H9 (cell line): Measurements from ENCODE around the gene CETN1. TPM values are rescaled to one million over a fixed set of nuclear protein-coding genes. Genes with fewer than 3 reads are reported as not detected.

ENCODE experiments used
- DNase-seq: peaks from one replicate; pipeline ENCODE4 v3.0.0-alpha.2; 2017
- H2AFZ ChIP-seq: one replicate; pipeline ENCODE4 v1.6.1; 2013; ENCODE audit warnings: mild to moderate bottlenecking, low read length, control low read depth, moderate library complexity
- H2AK5ac ChIP-seq: 2 replicates; pipeline ENCODE4 v1.6.1; 2013; ENCODE audit warnings: low read length, control low read depth, mixed read lengths; ENCODE audit not compliant: insufficient read length
- H2BK120ac ChIP-seq: one replicate; pipeline ENCODE4 v1.6.1; 2013; ENCODE audit warnings: low read depth, mild to moderate bottlenecking, low read length, control low read depth, inconsistent platforms; ENCODE audit not compliant: poor library complexity, severe bottlenecking
- H2BK12ac ChIP-seq: 2 replicates; pipeline ENCODE4 v1.6.1; 2013; ENCODE audit warnings: low read length, control low read depth, mixed read lengths, low read depth; ENCODE audit not compliant: insufficient read length
- H2BK15ac ChIP-seq: 2 replicates; pipeline ENCODE4 v1.6.1; 2013; ENCODE audit warnings: low read depth, low read length, control low read depth
- H2BK20ac ChIP-seq: one replicate; pipeline ENCODE4 v1.6.1; 2013; ENCODE audit warnings: low read depth, mild to moderate bottlenecking, low read length, control low read depth, inconsistent platforms; ENCODE audit not compliant: poor library complexity, severe bottlenecking
- H2BK5ac ChIP-seq: 2 replicates; pipeline ENCODE4 v1.6.1; 2013; ENCODE audit warnings: low read length, control low read depth, mixed read lengths; ENCODE audit not compliant: insufficient read length
- H3K14ac ChIP-seq: 2 replicates; pipeline ENCODE4 v1.6.1; 2013; ENCODE audit warnings: low read length, control low read depth; ENCODE audit not compliant: insufficient read depth
- H3K18ac ChIP-seq: 2 replicates; pipeline ENCODE4 v1.6.1; 2013; ENCODE audit warnings: low read depth, mild to moderate bottlenecking, mixed read lengths, low read length, control low read depth; ENCODE audit not compliant: insufficient read length
- H3K23ac ChIP-seq: 2 replicates; pipeline ENCODE4 v1.6.1; 2013; ENCODE audit warnings: low read length, control low read depth, mixed read lengths, low read depth; ENCODE audit not compliant: insufficient read length
- H3K23me2 ChIP-seq: 2 replicates; pipeline ENCODE4 v1.6.1; 2013; ENCODE audit warnings: low read depth, mild to moderate bottlenecking, mixed read lengths, low read length, control low read depth; ENCODE audit not compliant: insufficient read length, poor library complexity, severe bottlenecking
- H3K27ac ChIP-seq: 2 replicates; pipeline ENCODE4 v1.5.1; 2013; ENCODE audit warnings: low read length, control low read depth, mixed read lengths, low read depth; ENCODE audit not compliant: insufficient read length
- H3K27me3 ChIP-seq: 2 replicates; pipeline ENCODE4 v1.6.1; 2013; ENCODE audit warnings: low read length, control low read depth, inconsistent platforms; ENCODE audit not compliant: insufficient read depth
- H3K4ac ChIP-seq: 2 replicates; pipeline ENCODE4 v1.6.1; 2013; ENCODE audit warnings: low read depth, mild to moderate bottlenecking, control low read depth, inconsistent platforms, low read length, moderate library complexity
- H3K4me1 ChIP-seq: 2 replicates; pipeline ENCODE4 v1.6.1; 2013; ENCODE audit warnings: low read length, control low read depth, inconsistent platforms; ENCODE audit not compliant: insufficient read depth
- H3K4me2 ChIP-seq: 2 replicates; pipeline ENCODE4 v1.6.1; 2013; ENCODE audit warnings: low read length, control low read depth, mixed read lengths; ENCODE audit not compliant: insufficient read length, insufficient read depth
- H3K56ac ChIP-seq: 2 replicates; pipeline ENCODE4 v1.6.1; 2013; ENCODE audit warnings: low read depth, mild to moderate bottlenecking, mixed read lengths, low read length, control low read depth; ENCODE audit not compliant: insufficient read length
- H3K79me1 ChIP-seq: 2 replicates; pipeline ENCODE4 v1.6.1; 2013; ENCODE audit warnings: low read depth, mild to moderate bottlenecking, moderate library complexity, low read length, control low read depth, inconsistent platforms; ENCODE audit not compliant: insufficient read depth, poor library complexity, severe bottlenecking
- H3K79me2 ChIP-seq: 2 replicates; pipeline ENCODE4 v1.6.1; 2013; ENCODE audit warnings: low read length, control low read depth, inconsistent platforms; ENCODE audit not compliant: insufficient read depth
- H3K9ac ChIP-seq: 2 replicates; pipeline ENCODE4 v1.6.1; 2013; ENCODE audit warnings: low read length, control low read depth, mixed read lengths; ENCODE audit not compliant: insufficient read length; ENCODE audit errors: extremely low read depth
- H3K9me3 ChIP-seq: one replicate; pipeline ENCODE4 v1.6.1; 2013; ENCODE audit warnings: low read depth, low read length, inconsistent platforms; ENCODE audit not compliant: control insufficient read depth
- H3T11ph ChIP-seq: one replicate; pipeline ENCODE4 v1.6.1; 2013; ENCODE audit warnings: mild to moderate bottlenecking, low read length, control low read depth, inconsistent platforms
- H4K20me1 ChIP-seq: one replicate; pipeline ENCODE4 v1.6.1; 2013; ENCODE audit not compliant: control insufficient read depth, insufficient read length, insufficient read depth
- H4K5ac ChIP-seq: 2 replicates; pipeline ENCODE4 v1.6.1; 2013; ENCODE audit warnings: low read depth, mild to moderate bottlenecking, mixed read lengths, low read length, control low read depth; ENCODE audit not compliant: insufficient read length
- H4K8ac ChIP-seq: replicated peaks from 2 replicates; pipeline ENCODE4 v1.6.1; 2013; ENCODE audit warnings: low read length, control low read depth, mixed read lengths, low read depth; ENCODE audit not compliant: insufficient read length
- H4K91ac ChIP-seq: 2 replicates; pipeline ENCODE4 v1.6.1; 2013; ENCODE audit warnings: low read depth, mild to moderate bottlenecking, moderate library complexity, mixed read lengths, low read length, control low read depth; ENCODE audit not compliant: insufficient read length
- H3K27ac Mint-ChIP-seq, 3 experiments: 2 replicates in 2 of 3; 3 replicates in 1 of 3; pipeline ENCODE4 v1.8.0; 2020 to 2021; ENCODE audit warnings: mixed read lengths in 3 of 3, mild to moderate bottlenecking in 1 of 3, moderate library complexity in 1 of 3
- H3K27me3 Mint-ChIP-seq: 2 replicates; pipeline ENCODE4 v1.8.0; 2021; ENCODE audit warnings: low read depth, mild to moderate bottlenecking, moderate library complexity, mixed read lengths
- H3K36me3 Mint-ChIP-seq, 3 experiments: 2 replicates in 2 of 3; 3 replicates in 1 of 3; pipeline ENCODE4 v1.8.0; 2020 to 2021; ENCODE audit warnings: low read depth in 3 of 3, mixed read lengths in 3 of 3; ENCODE audit not compliant: insufficient read depth in 1 of 3
- H3K4me1 Mint-ChIP-seq, 2 experiments: 2 replicates each; pipeline ENCODE4 v1.8.0; 2020; ENCODE audit warnings: mixed read lengths in 2 of 2
- H3K4me3 Mint-ChIP-seq, 2 experiments: 2 replicates in 1 of 2; 3 replicates in 1 of 2; pipeline ENCODE4 v1.8.0; 2020 to 2021; ENCODE audit warnings: mild to moderate bottlenecking in 2 of 2, mixed read lengths in 2 of 2, moderate library complexity in 1 of 2
- H3K9me3 Mint-ChIP-seq, 2 experiments: 2 replicates in 1 of 2; 3 replicates in 1 of 2; pipeline ENCODE4 v1.8.0; 2020; ENCODE audit warnings: mild to moderate bottlenecking in 2 of 2, mixed read lengths in 2 of 2, moderate library complexity in 1 of 2
- WGBS: extraction: QIAGEN DNeasy Blood & Tissue Kit; methylation state at CpG from one replicate; pipeline ENCODE4 v1.1.7; 2013; ENCODE audit warnings: missing lambda C conversion rate, low lambda C conversion rate, mixed read lengths; ENCODE audit not compliant: insufficient read length; ENCODE audit errors: extremely low coverage; 5-methylcytosine and 5-hydroxymethylcytosine counted together
- total RNA-seq: library from RNA; stranded (reverse); gene quantifications from 2 replicates; pipeline ENCODE4 v1.2.1, GENCODE V29; 2021
- TF ChIP-seq, protein P1 (sequence below): fragments of 200-600 bp; sonication (generic); conservative IDR thresholded peaks from 3 replicates; pipeline ENCODE4 v1.8.0; 2021; ENCODE audit warnings: antibody characterized with exemption, mild to moderate bottlenecking

Gene CETN1
- total RNA-seq, 1 experiment from 2014 or later: not detected

DNA sequence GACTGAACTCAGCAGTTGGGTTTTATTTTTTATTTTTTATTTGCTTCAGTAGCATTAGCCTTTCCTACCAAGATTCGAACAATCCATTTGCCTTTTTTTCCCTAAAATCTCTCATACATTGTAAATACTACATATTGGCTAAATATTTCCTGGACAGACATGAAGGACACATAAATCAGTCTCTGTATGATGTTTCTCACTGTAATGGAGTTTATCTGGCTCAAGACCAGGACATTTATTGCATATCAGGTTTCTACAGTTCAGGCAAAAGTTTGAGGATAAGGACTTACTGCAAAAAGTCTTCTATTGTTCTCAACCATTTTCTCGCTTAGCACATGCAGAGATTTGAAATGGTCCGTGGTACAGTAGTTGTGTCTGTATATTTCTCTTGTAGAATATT lies 19.9 kb downstream of the CETN1 start:
- H3K4me2 ChIP-seq: no peak overlapping the region
- Mint-ChIP-seq H3K4me1 (peaks cover 12 to 14% of the 10 kb centered on the region in 2 experiments; a peak in 3 of 4 replicates), H3K36me3 (no peaks in the 10 kb centered on the region), H3K4me3 (no peak overlapping the region), H3K9me3 (no peaks in the 10 kb centered on the region), H3K27ac (no peak overlapping the region), H3K27me3 (peaks cover 4% of the 10 kb centered on the region)
- H3K56ac ChIP-seq: no peak overlapping the region
- H3K4me1 ChIP-seq: no peaks in the 10 kb centered on the region
- H2BK20ac ChIP-seq: no peak overlapping the region
- H3K9ac ChIP-seq: no peak overlapping the region
- no peak overlapping the region for H4K5ac ChIP-seq
- no peak overlapping the region for H2BK12ac ChIP-seq
- no peak for DNase-seq
- H4K20me1 ChIP-seq: no peaks in the 10 kb centered on the region
- no peak overlapping the region for H2AFZ ChIP-seq
- no peak overlapping the region for H3K14ac ChIP-seq
- no peak overlapping the region for H2BK5ac ChIP-seq
- H2AK5ac ChIP-seq: no peak overlapping the region
- no peak overlapping the region for H4K8ac ChIP-seq
- H3K18ac ChIP-seq: no peak overlapping the region
- H3K79me2 ChIP-seq: no peaks in the 10 kb centered on the region
- no peak overlapping the region for H3K23ac ChIP-seq
- H4K91ac ChIP-seq: no peak overlapping the region
- no peak overlapping the region for H3T11ph ChIP-seq
- no CpG with 5 or more reads among the region's 3 CpGs for WGBS
- H3K9me3 ChIP-seq: no peaks in the 10 kb centered on the region
- H2BK15ac ChIP-seq: no peak overlapping the region
- H3K23me2 ChIP-seq: no peaks in the 10 kb centered on the region
- H2BK120ac ChIP-seq: no peak overlapping the region
- TF ChIP-seq, protein P1, sequence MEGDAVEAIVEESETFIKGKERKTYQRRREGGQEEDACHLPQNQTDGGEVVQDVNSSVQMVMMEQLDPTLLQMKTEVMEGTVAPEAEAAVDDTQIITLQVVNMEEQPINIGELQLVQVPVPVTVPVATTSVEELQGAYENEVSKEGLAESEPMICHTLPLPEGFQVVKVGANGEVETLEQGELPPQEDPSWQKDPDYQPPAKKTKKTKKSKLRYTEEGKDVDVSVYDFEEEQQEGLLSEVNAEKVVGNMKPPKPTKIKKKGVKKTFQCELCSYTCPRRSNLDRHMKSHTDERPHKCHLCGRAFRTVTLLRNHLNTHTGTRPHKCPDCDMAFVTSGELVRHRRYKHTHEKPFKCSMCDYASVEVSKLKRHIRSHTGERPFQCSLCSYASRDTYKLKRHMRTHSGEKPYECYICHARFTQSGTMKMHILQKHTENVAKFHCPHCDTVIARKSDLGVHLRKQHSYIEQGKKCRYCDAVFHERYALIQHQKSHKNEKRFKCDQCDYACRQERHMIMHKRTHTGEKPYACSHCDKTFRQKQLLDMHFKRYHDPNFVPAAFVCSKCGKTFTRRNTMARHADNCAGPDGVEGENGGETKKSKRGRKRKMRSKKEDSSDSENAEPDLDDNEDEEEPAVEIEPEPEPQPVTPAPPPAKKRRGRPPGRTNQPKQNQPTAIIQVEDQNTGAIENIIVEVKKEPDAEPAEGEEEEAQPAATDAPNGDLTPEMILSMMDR: no peak
- H3K4ac ChIP-seq: no peak overlapping the region
- no peaks in the 10 kb centered on the region for H3K27me3 ChIP-seq
- H3K27ac ChIP-seq: no peak overlapping the region
- no peaks in the 10 kb centered on the region for H3K79me1 ChIP-seq
